ENCODE data around the gene DGKG. TPM values are rescaled to one million over a fixed set of nuclear protein-coding genes. Genes with fewer than 3 reads are reported as not detected.

The DGKG gene
- polyA plus RNA-seq, 1 donor (not counting 4 experiments of a cell fraction or from before 2014, with no cell fraction given): 0.22 TPM

GRCh38 chr3:186167646-186168395 is 194.2 kb downstream of the DGKG start:
- Histone ChIP-seq H3K4me2 (ENCODE audit: control insufficient read depth, extremely low read depth, insufficient read depth, low read depth, low read length) (no peak overlapping the region), H3K27me3 (ENCODE audit: control insufficient read depth, extremely low read depth, insufficient read depth, low read length) (peaks cover 4% of the 10 kb centered on the region), H3K79me2 (ENCODE audit: control insufficient read depth, insufficient read depth, low read length) (no peaks in the 10 kb centered on the region), H3K27ac (ENCODE audit: control insufficient read depth, insufficient read depth, low read length) (no peak overlapping the region), H3K4me1 (ENCODE audit: control insufficient read depth, extremely low read depth, insufficient read depth, low read length) (no peaks in the 10 kb centered on the region), H3K9me3 (ENCODE audit: control insufficient read depth, low read depth, low read length) (no peaks in the 10 kb centered on the region), H3K9me1 (ENCODE audit: control insufficient read depth, extremely low read depth, insufficient read depth, low read length) (no peaks in the 10 kb centered on the region), H4K20me1 (ENCODE audit: control insufficient read depth, extremely low read depth, insufficient read depth, low read length) (no peaks in the 10 kb centered on the region), H3K9ac (ENCODE audit: control insufficient read depth, extremely low read depth, insufficient read depth, low read length) (no peak overlapping the region), H3K36me3 (ENCODE audit: control insufficient read depth in 2 of 2, extremely low read depth in 1 of 2, insufficient read depth in 2 of 2, low read length in 2 of 2) (no peaks in the 10 kb centered on the region), H3K4me3 (ENCODE audit: control insufficient read depth in 2 of 3, extremely low read depth in 1 of 3, insufficient read depth in 2 of 3, low read depth in 1 of 3, low read length in 3 of 3) (no peak overlapping the region), H2AFZ (ENCODE audit: control insufficient read depth, low read length) (no peak overlapping the region)
- dilution Hi-C loops (cut with MboI; ENCODE audit: extremely low pct_ligation_motif_present, low sequenced_read_pairs): no loop called here
- DNase-seq (ENCODE audit: low read depth, low spot score): no peak
- TF ChIP-seq EZH2 (IDR thresholded peaks at IDR 0.05; ENCODE audit: low read length) (no peak), CTCF (optimal IDR thresholded peaks at IDR 0.05 in 1 of 3, IDR thresholded peaks at IDR 0.05 in 1 of 3, conservative IDR thresholded peaks at IDR 0.05 in 1 of 3; ENCODE audit: extremely low read depth in 1 of 3, insufficient read depth in 2 of 3, low read length in 3 of 3) (no peak)
- no peak for FAIRE-seq

GRCh38 chr3:186166491-186167288 is 195.3 kb downstream of the DGKG start:
- dilution Hi-C loops (cut with MboI; ENCODE audit: extremely low pct_ligation_motif_present, low sequenced_read_pairs): no loop called here
- H3K9me1 ChIP-seq (ENCODE audit: control insufficient read depth, extremely low read depth, insufficient read depth, low read length): no peaks in the 10 kb centered on the region
- no peak overlapping the region for H3K27ac ChIP-seq (ENCODE audit: control insufficient read depth, insufficient read depth, low read length)
- no peak for DNase-seq (ENCODE audit: low read depth, low spot score)
- peaks cover 4% of the 10 kb centered on the region for H3K27me3 ChIP-seq (ENCODE audit: control insufficient read depth, extremely low read depth, insufficient read depth, low read length)
- FAIRE-seq: no peak
- no peaks in the 10 kb centered on the region for H4K20me1 ChIP-seq (ENCODE audit: control insufficient read depth, extremely low read depth, insufficient read depth, low read length)
- TF ChIP-seq EZH2 (IDR thresholded peaks at IDR 0.05; ENCODE audit: low read length): no peak
- TF ChIP-seq CTCF (optimal IDR thresholded peaks at IDR 0.05 in 1 of 3, IDR thresholded peaks at IDR 0.05 in 1 of 3, conservative IDR thresholded peaks at IDR 0.05 in 1 of 3; ENCODE audit: extremely low read depth in 1 of 3, insufficient read depth in 2 of 3, low read length in 3 of 3): no peak
- H3K9ac ChIP-seq (ENCODE audit: control insufficient read depth, extremely low read depth, insufficient read depth, low read length): no peak overlapping the region
- no peak overlapping the region for H2AFZ ChIP-seq (ENCODE audit: control insufficient read depth, low read length)
- no peaks in the 10 kb centered on the region for H3K79me2 ChIP-seq (ENCODE audit: control insufficient read depth, insufficient read depth, low read length)
- H3K4me1 ChIP-seq (ENCODE audit: control insufficient read depth, extremely low read depth, insufficient read depth, low read length): no peaks in the 10 kb centered on the region
- H3K9me3 ChIP-seq (ENCODE audit: control insufficient read depth, low read depth, low read length): no peaks in the 10 kb centered on the region
- no peaks in the 10 kb centered on the region for H3K36me3 ChIP-seq (ENCODE audit: control insufficient read depth in 2 of 2, extremely low read depth in 1 of 2, insufficient read depth in 2 of 2, low read length in 2 of 2)
- no peak overlapping the region for H3K4me2 ChIP-seq (ENCODE audit: control insufficient read depth, extremely low read depth, insufficient read depth, low read depth, low read length)
- H3K4me3 ChIP-seq (ENCODE audit: control insufficient read depth in 2 of 3, extremely low read depth in 1 of 3, insufficient read depth in 2 of 3, low read depth in 1 of 3, low read length in 3 of 3): no peak overlapping the region

All from keratinocyte (primary cell).